Activated CD8-positive, alpha-beta memory T cell treated with anti-CD3 and anti-CD28 coated beads for 48 hours (primary cell): Measurements from ENCODE around the gene ANKEF1.
"Not testable (repeated sequence)": the region's sequence is repeated elsewhere in the genome, so short reads cannot be mapped to it uniquely, and the experiment has no call there.

ENCODE experiments used
- DNase-seq, 3 experiments: peaks; one replicate each; pipeline ENCODE4 v3.0.0-alpha.2; 2020; ENCODE audit warnings: low read depth in 2 of 3, low spot score in 2 of 3

Gene ANKEF1

GRCh38 chr20:10034717-10035571 lies at the start of gene ANKEF1:
Gene ANKEF1 (plus strand): TSS chr20:10034987. CDS start chr20:10038302, 3,315 bp downstream.
- peak; percentile 21 to 42 (median 21) for DNase-seq

GRCh38 chr20:9985281-9985680 lies 49.5 kb upstream of the ANKEF1 start:
- DNase-seq = no peak

- no peak for DNase-seq
These were observed 49.0 kb upstream of the ANKEF1 start for GRCh38 chr20:9985773-9986172.

DNA sequence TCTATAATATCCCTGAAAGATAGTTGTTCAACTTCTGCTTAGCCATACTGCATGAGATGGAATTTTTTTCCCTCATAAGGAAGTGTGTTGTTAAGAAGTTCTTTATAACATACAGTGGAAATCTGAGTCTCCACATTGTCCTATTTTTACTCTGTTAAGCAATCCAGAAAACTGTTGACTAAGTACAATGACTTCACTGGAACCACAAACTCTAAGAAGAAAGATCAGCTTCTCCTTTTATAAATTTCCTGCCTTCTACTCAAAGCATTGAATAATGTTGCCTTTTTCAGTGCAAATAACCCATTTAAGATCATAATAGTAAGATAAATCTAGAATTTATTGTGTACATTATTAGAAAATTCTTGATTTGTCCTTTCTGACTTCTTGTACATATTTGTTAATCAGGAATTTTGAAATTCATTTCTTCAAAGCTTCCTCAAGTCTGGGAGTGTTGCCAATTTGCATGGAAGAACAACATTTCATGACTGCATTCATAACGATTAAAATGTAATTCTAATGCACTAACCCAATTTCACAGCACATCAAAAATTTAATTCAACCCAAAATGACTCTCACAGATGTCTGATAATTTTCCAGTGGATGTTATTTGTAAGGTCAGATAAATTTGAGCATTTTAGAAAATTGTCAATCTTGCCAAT lies 45.6 kb upstream of the ANKEF1 start:
- DNase-seq = no peak

DNA sequence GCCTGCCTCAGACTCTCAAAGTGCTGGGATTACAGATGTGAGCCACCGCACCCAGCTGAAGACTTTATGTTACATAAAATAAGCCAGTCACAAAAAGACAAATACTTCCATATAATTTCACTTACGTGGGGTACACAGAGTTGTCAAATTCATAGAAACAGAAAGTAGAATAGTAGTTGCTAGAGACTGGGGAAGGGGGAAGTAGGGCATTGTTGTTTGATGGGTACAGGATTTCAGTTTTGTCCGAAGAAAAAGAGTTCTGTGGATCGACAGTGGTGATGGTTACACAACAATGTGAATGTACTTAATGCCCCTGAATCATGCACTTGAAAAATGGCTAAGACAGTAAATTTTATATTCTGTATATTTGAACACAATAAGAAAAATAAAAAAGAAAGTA lies 41.6 kb upstream of the ANKEF1 start:
- DNase-seq = no peak

- DNase-seq = no peak
These were observed 40.1 kb upstream of the ANKEF1 start for GRCh38 chr20:9994676-9995075.

DNA sequence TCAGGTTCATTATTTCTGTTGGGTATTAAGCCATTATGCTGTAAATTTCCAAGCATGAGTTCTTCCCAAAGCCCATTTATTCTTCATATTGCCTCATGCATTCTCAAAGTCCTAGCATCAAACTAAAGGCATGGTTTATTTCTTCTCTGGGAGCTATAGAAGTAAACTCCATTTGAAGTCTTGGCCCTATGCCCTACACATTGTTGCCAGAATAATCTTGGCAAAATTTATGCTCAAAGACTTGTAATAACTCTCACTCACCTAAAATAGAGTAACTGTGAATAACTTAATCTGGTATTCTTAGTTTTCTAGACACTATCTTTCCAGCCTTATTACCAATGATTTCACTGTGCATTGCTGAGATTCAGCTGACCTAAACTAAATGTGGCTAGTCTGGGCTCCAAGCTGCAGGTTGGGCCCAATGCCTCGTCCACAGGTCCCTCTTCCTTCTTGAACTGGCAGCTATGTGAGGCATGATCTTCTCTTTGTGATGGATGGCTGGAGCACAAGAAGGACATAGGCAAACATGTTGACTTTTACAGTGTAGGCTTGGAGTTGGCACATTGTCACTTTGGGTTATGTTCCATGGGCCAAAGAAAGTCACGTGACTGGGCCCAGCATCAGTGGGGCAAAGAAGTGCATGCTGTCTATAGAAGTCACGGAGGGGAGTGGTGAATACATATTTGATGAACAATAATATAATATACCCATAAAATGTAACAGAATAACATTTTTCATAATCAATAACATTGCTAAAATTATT lies 39.1 kb upstream of the ANKEF1 start:
- DNase-seq = no peak

DNA sequence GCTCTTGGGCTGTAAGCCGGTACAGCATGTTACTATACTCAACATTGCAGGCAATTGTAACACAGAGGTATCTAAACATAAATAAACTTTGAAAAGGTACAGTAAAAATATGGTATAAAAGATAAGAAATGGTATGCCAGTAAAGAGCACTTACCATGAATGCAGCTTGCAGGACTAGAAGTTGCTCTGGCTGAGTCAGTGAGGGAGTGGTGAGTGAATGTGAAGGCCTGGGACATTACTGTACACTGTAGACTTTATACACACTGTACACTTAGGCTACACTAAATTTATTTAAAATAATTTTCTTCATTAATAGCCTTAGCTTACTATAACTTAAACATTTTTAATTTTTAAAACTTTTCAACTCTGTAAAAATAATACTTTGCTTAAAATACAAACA lies 37.8 kb upstream of the ANKEF1 start:
- no peak for DNase-seq

GRCh38 chr20:9999645-10000044 lies 35.1 kb upstream of the ANKEF1 start:
- DNase-seq = no peak

DNA sequence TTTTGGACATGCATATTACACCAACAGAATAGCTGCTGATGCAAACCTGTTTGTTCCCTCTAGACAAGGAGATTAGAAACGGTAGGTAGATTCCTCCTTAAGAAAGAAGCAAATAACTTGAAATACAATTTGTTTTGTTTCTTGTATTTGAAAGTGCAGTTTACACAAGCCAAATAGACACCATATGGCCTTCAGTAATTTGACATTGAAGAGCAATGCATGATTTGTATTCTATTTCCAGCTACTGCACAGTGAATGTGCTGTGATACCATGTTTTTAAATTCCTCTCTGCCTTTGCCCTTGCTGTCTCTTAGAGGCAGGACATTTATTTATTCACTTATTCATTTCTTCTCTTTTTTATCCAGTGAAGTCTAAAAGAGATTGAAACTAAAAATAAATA lies 31.9 kb upstream of the ANKEF1 start:
- DNase-seq = no peak

- no peak for DNase-seq
These were observed 29.9 kb upstream of the ANKEF1 start for GRCh38 chr20:10004900-10005299.

- no peak for DNase-seq
These were observed 28.9 kb upstream of the ANKEF1 start for GRCh38 chr20:10005885-10006284.

DNA sequence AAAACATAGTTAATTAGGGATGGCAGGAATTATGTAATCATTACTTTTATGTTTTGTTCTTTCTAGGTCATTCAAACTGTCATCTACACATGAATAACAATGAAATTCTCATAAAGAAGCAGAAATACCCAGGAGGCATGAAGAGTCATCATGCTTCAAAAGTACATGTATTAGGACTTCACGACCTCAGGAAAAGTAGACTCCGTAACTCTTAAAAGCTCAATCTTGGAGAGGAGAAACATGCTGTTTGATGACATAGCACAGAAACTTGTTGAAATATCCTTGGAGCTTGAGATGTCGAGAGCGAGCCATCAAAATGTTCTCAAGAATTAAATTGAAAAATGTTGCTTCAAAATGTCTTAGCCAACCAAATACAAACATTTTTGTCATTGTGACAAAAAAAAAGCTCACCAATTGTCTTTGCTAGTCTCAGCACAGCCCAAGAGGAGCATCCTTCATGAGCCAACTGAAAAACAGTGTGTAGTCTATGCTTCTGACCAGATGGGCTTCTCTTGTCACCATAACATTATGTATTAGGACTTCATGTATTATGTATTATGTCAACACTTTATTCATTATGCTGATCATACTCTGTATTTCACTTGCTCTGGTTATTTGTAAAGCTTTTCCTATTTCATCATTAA lies 28.2 kb upstream of the ANKEF1 start:
- DNase-seq = no peak

- DNase-seq = no peak
These were observed 27.6 kb upstream of the ANKEF1 start for GRCh38 chr20:10007158-10007557.

GRCh38 chr20:10007747-10008146 lies 27.0 kb upstream of the ANKEF1 start:
- DNase-seq = no peak

DNA sequence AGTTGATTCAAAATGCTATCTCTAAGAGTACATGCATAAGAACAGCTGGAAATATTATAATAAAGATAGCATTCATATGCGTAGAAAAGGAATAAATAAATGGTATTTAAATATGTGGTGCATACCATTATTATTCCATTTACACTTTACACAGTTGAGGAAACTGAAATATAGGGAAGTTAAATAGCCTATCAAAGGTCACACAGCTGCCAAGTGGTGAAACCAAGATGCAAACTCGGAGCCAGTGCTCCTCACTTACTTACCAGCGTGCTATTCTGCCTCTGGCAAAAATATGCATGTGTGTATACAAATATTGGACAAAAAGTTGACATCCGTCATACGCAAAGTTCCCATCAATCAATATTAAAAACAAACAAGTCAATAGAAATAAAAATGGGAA lies 22.3 kb upstream of the ANKEF1 start:
- DNase-seq = no peak

DNA sequence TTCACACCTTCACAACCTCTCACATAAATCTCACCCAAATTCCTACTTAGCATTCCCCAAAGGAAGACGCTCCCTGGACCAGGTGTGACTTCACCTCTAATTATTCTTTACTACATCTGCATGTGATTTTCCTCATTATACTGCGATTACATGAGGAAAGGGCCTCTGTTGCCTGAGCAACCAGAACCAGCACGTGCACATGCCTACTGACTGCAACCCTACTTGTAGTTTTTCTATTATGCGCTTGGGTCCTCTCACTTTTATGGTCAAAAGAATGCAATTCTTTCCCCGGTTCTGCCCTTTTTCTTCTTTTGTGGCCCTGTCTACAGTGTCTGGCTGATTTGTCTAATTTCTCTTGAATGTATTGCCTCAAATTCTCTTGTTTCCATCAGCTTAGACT lies 20.4 kb upstream of the ANKEF1 start:
- no peak for DNase-seq

- DNase-seq = no peak
These were observed 13.8 kb upstream of the ANKEF1 start for GRCh38 chr20:10020937-10021336.

- DNase-seq = no peak
These were observed 12.2 kb upstream of the ANKEF1 start for GRCh38 chr20:10022625-10023024.

GRCh38 chr20:10023911-10024310 lies 10.9 kb upstream of the ANKEF1 start:
- no peak for DNase-seq

DNA sequence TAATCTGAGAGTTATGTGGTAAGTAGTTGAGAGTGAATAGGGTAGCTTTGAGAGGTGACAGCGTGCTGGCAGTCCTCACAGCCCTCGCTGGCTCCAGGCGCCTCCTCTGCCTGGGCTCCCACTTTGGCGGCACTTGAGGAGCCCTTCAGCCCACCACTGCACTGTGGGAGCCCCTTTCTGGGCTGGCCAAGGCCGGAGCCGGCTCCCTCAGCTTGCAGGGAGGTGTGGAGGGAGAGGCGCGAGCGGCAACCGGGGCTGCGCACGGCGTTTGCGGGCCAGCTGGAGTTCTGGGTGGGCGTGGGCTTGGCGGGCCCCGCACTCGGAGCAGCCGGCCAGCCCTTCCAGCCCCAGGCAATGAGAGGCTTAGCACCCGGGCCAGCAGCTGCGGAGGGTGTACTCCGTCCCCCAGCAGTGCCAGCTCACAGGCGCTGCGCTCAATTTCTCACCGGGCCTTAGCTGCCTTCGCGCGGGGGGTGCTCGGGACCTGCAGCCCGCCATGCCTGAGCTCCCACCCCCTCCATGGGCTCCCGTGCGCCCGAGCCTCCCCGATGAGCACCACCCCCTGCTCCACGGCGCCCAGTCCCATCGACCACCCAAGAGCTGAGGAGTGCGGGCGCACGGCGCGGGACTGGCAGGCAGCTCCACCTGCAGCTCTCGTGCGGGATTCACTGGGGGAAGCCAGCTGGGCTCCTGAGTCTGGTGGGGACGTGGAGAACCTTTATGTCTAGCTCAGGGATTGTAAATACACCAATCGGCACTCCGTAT lies 3.2 kb upstream of the ANKEF1 start:
- not testable (repeated sequence) for DNase-seq
